GM12878 (cell line): ENCODE measurements around the gene ARL6IP1. TPM values are rescaled to one million over a fixed set of nuclear protein-coding genes. Genes with fewer than 3 reads are reported as not detected.

ENCODE experiments used
- ATAC-seq: fragments of 200-7000 bp; cut with Tn5 transposase; 3 replicates; pipeline ENCODE4 v1.9.1; 2020; ENCODE audit warnings: mild to moderate bottlenecking, moderate library complexity
- BruUV-seq: library from RNA; stranded (reverse); fragments of 400-500 nt; replicated peaks from 2 replicates; lab custom pipeline; 2021; lab: Mats Ljungman, UMichigan
- CTCF ChIA-PET: fragments of 300-600 bp; sonication (Branson Sonifier 250); formaldehyde crosslinking; extraction: SDS; loops from one replicate; lab custom pipeline; 2021; ENCODE audit warnings: inconsistent platforms; lab: Yijun Ruan, JAX
- POLR2A ChIA-PET: fragments of 350-600 bp; formaldehyde crosslinking; extraction: SDS; loops from one replicate; lab custom pipeline; 2021; ENCODE audit warnings: inconsistent platforms; lab: Charles Lee
- RAD21 ChIA-PET: fragments of 300-600 bp; sonication (Branson Sonifier 250); formaldehyde crosslinking; loops from one replicate; lab custom pipeline; 2023; ENCODE audit warnings: antibody characterized with exemption; ENCODE audit not compliant: unreplicated experiment; lab: Charles Lee
- SMC1A ChIA-PET: fragments of 300-600 bp; sonication (Branson Sonifier 250); formaldehyde crosslinking; loops from one replicate; lab custom pipeline; 2023; ENCODE audit not compliant: unreplicated experiment, uncharacterized antibody; lab: Charles Lee
- DNase-seq: peaks from one replicate; pipeline ENCODE4 v3.0.0-alpha.2; 2011; ENCODE audit warnings: low read depth, low spot score
- FAIRE-seq: peaks from 3 replicates; lab custom pipeline; 2011; peaks lifted over from hg19 to GRCh38; lab: Jason Lieb, UNC
- H2AFZ ChIP-seq: 2 replicates; pipeline ENCODE4 v1.6.0; 2011; ENCODE audit warnings: low read depth, low read length, control low read depth; ENCODE audit not compliant: control insufficient read depth
- H3K27ac ChIP-seq: 2 replicates; pipeline ENCODE4 v1.5.1; 2011; ENCODE audit warnings: control low read depth; ENCODE audit not compliant: control insufficient read depth, insufficient read depth
- H3K27me3 ChIP-seq, 2 experiments: replicated peaks in 1 of 2; 2 replicates each; pipeline versions ENCODE4 v1.6.0 to v1.6.1; 2011; ENCODE audit warnings: low read length in 1 of 2; ENCODE audit not compliant: control insufficient read depth in 2 of 2, insufficient read depth in 2 of 2
- H3K36me3 ChIP-seq, 2 experiments: 2 replicates each; pipeline ENCODE4 v1.5.1; 2011; ENCODE audit warnings: low read length in 1 of 2; ENCODE audit not compliant: control insufficient read depth in 2 of 2, insufficient read depth in 2 of 2
- H3K4me1 ChIP-seq: 2 replicates; pipeline ENCODE4 v1.6.1; 2011; ENCODE audit warnings: mild to moderate bottlenecking, low read length, moderate library complexity, mixed read lengths; ENCODE audit not compliant: control insufficient read depth, insufficient read depth
- H3K4me2 ChIP-seq: 2 replicates; pipeline ENCODE4 v1.6.0; 2011; ENCODE audit warnings: control low read depth; ENCODE audit not compliant: control insufficient read depth, insufficient read depth
- H3K4me3 ChIP-seq: fragments of 200-600 bp; sonication (generic); 2 replicates; pipeline ENCODE4 v1.5.1; 2016
- H3K79me2 ChIP-seq: 2 replicates; pipeline ENCODE4 v1.6.0; 2011; ENCODE audit warnings: low read length; ENCODE audit not compliant: control insufficient read depth, insufficient read depth
- H3K9ac ChIP-seq: 2 replicates; pipeline ENCODE4 v1.8.0; 2011; ENCODE audit warnings: low read length, control low read depth, mixed read lengths; ENCODE audit not compliant: control insufficient read depth, insufficient read depth
- H3K9me3 ChIP-seq: replicated peaks from 3 replicates; pipeline ENCODE4 v1.5.1; 2011; ENCODE audit warnings: mild to moderate bottlenecking, low read length; ENCODE audit not compliant: control insufficient read depth, insufficient read depth
- H4K20me1 ChIP-seq: 2 replicates; pipeline ENCODE4 v1.6.0; 2011; ENCODE audit not compliant: control insufficient read depth, insufficient read depth
- CHD2 ChIP-seq: IDR thresholded peaks from 2 replicates; pipeline ENCODE4 v1.6.1; 2011; ENCODE audit warnings: low read depth, low read length, improper control_type of control experiment, borderline replicate concordance
- NFIC ChIP-seq: IDR thresholded peaks from 2 replicates; pipeline ENCODE4 v1.6.1; 2012; ENCODE audit warnings: low read depth, mild to moderate bottlenecking, inconsistent platforms, low read length, moderate library complexity
- POU2F2 ChIP-seq: IDR thresholded peaks from 3 replicates; pipeline ENCODE4 v1.6.1; 2011; ENCODE audit warnings: low read depth, mild to moderate bottlenecking, low read length, borderline replicate concordance
- RUNX3 ChIP-seq: IDR thresholded peaks from 2 replicates; pipeline ENCODE4 v1.6.1; 2012; ENCODE audit warnings: low read length, inconsistent platforms
- WGBS: methylation state at CpG from one replicate; pipeline ENCODE4 v1.1.6; 2016; ENCODE audit warnings: low lambda C conversion rate; ENCODE audit not compliant: insufficient replicate concordance, insufficient coverage; ENCODE audit errors: missing lambda C conversion rate; 5-methylcytosine and 5-hydroxymethylcytosine counted together
- in situ Hi-C: fragments of 300-500 bp; cut with MboI; formaldehyde crosslinking; loops from 9 replicates; pipeline ENCODE4 v1.14.3; 2018; ENCODE audit warnings: mixed read lengths
- intact Hi-C: fragments of 100-400 bp; cut with micrococcal nuclease; formaldehyde crosslinking; loops from one replicate; pipeline ENCODE4 v1.14.2; 2022; ENCODE audit not compliant: unreplicated experiment
- polyA plus RNA-seq, 11 experiments: library from polyadenylated mRNA; depleted of rRNA in 4 of 11; unstranded in 6 of 11; stranded (reverse) in 5 of 11; fragments of >200 nt; fragmentation: Nextera tagmentation in 4 of 11; fragmentation: Illumina TruSeq in 1 of 11; extraction: Ambion mirVana in 4 of 11; extraction: Trizol in 1 of 11; gene quantifications; 1 replicate in 1 of 11; 2 replicates in 10 of 11; pipeline versions ENCODE4 v1.2.1 to v1.2.3, GENCODE V29; 2011 to 2016; ENCODE audit warnings: inconsistent platforms in 2 of 11, missing spikeins in 2 of 11, low read depth in 1 of 11
- total RNA-seq, 4 experiments: library from RNA; depleted of rRNA in 3 of 4; stranded (reverse); fragments of >200 nt in 3 of 4; fragmentation: Illumina TruSeq in 1 of 4; extraction: Trizol in 1 of 4; gene quantifications; 2 replicates each; pipeline versions ENCODE4 v1.2.1 to v1.2.3, GENCODE V29; 2013 to 2021

Gene ARL6IP1
- total and polyA plus RNA-seq, 10 of the 15 experiments (the other 5 are each of a cell fraction or from before 2014, with no cell fraction given) = 99.3 to 334 (median 197) TPM

- H2AFZ ChIP-seq = no peak overlapping the region
- no peak overlapping the region; the same call in 1 of the 2 replicates for H3K9ac ChIP-seq
- peak overlapping the region; percentile 80 for H3K4me2 ChIP-seq
- no peaks in the 10 kb centered on the region for H3K27me3 ChIP-seq
- H4K20me1 ChIP-seq = peaks cover 24% of the 10 kb centered on the region
- H3K9me3 ChIP-seq = no peaks in the 10 kb centered on the region; the same call in 2 of the 3 replicates
- H3K4me3 ChIP-seq = peak overlapping the region; percentile 93; the same call in 1 of the 2 replicates
- DNase-seq (no peak), ATAC-seq (no peak), FAIRE-seq (no peak)
- TF ChIP-seq POU2F2 = 0 out of 3 replicates have a peak, but pooled peaks have one; percentile 34
- no peak for TF ChIP-seq NFIC
- TF ChIP-seq CHD2 = no peak
- peak; percentile 65 for TF ChIP-seq RUNX3
- WGBS = 61% methylated on average over 17 of the region's 17 CpGs
- H3K79me2 ChIP-seq = peaks cover 62% of the 10 kb centered on the region
- peak overlapping the region; percentile 42; the same call in 1 of the 2 replicates for H3K27ac ChIP-seq
- in situ Hi-C loops = no loop called here
- TSS peak; percentile 9 for BruUV-seq
- RAD21 ChIA-PET = no interaction called here
- peaks cover 15 to 39% of the 10 kb centered on the region in 2 experiments for H3K36me3 ChIP-seq
- POLR2A ChIA-PET = no interaction called here
- CTCF ChIA-PET = interaction anchor here (0.8 to 2.0 kb wide), 4 partner anchors 13 to 45 kb away, joined by 3 to 11 read pairs (median 5); partner anchors contain the start of gene ARL6IP1
- intact Hi-C loops = no loop called here
- SMC1A ChIA-PET = interaction anchor here (1.1 to 6.6 kb wide), 2 partner anchors 11 to 17 kb away, joined by 3 to 64 read pairs; partner anchors contain the start of gene ARL6IP1
- H3K4me1 ChIP-seq = peaks cover 26% of the 10 kb centered on the region
These were observed 17.7 kb downstream of the ARL6IP1 start for GRCh38 chr16:18783430-18784341.
